K562 (cell line): ENCODE measurements around the gene WDR1. TPM values are rescaled to one million over a fixed set of nuclear protein-coding genes. Genes with fewer than 3 reads are reported as not detected.
A peak's percentile ranks its signal among the peaks of the same experiment; 100 is the strongest.

ENCODE experiments used
- ATAC-seq: fragments of 200-7000 bp; cut with Tn5 transposase; 3 replicates; pipeline ENCODE4 v1.9.1; 2020; ENCODE audit warnings: moderate library complexity
- BruUV-seq: library from RNA; stranded (reverse); fragments of 400-500 nt; replicated peaks from 2 replicates; lab custom pipeline; 2021; lab: Mats Ljungman, UMichigan
- CTCF ChIA-PET: fragments of 300-600 bp; formaldehyde crosslinking; extraction: SDS; loops from one replicate; lab custom pipeline; 2021; ENCODE audit warnings: low intra/inter-chr PET ratio; lab: Yijun Ruan, JAX
- POLR2A ChIA-PET: fragments of 300-600, 350-650 bp; sonication (Branson Sonifier 250); formaldehyde crosslinking; extraction: SDS; loops from one replicate; lab custom pipeline; 2021; ENCODE audit warnings: antibody characterized with exemption, inconsistent platforms; lab: Yijun Ruan, JAX
- DNase-seq, 4 experiments: peaks; one replicate each; pipeline versions ENCODE4 v3.0.0 to v3.0.0-alpha.2; 2011 to 2018; ENCODE audit warnings: low spot score in 3 of 4, mixed read lengths in 3 of 4; ENCODE audit errors: extremely low read depth in 1 of 4
- FAIRE-seq: peaks from 2 replicates; lab custom pipeline; 2011; peaks lifted over from hg19 to GRCh38; lab: Jason Lieb, UNC
- H2AFZ ChIP-seq: 2 replicates; pipeline ENCODE4 v1.6.0; 2011; ENCODE audit warnings: low read depth, low read length, control low read depth, inconsistent platforms
- H3K27ac ChIP-seq: fragments of 200-600 bp; 3 replicates; pipeline ENCODE4 v1.8.0; 2011; ENCODE audit warnings: low read depth, mild to moderate bottlenecking, control low read depth, inconsistent platforms, low read length, moderate library complexity, mixed read lengths; ENCODE audit errors: extremely low read depth
- H3K27me3 ChIP-seq, 2 experiments: fragments of 300-600 bp in 1 of 2; 2 replicates in 1 of 2; 3 replicates in 1 of 2; pipeline versions ENCODE4 v1.6.0 to v1.8.0; 2011; ENCODE audit warnings: inconsistent platforms in 2 of 2, low read length in 2 of 2, mild to moderate bottlenecking in 1 of 2, mixed read lengths in 1 of 2, moderate library complexity in 1 of 2; ENCODE audit not compliant: control insufficient read depth in 2 of 2, insufficient read depth in 2 of 2
- H3K36me3 ChIP-seq: fragments of 300-600 bp; 3 replicates; pipeline ENCODE4 v1.8.0; 2011; ENCODE audit warnings: mild to moderate bottlenecking, low read length, inconsistent platforms; ENCODE audit not compliant: control insufficient read depth, insufficient read depth
- H3K4me1 ChIP-seq, 2 experiments: fragments of 200-600 bp in 1 of 2; replicated peaks in 1 of 2; 2 replicates in 1 of 2; 3 replicates in 1 of 2; pipeline versions ENCODE4 v1.5.1 to v1.8.0; 2011; ENCODE audit warnings: inconsistent platforms in 2 of 2, low read length in 2 of 2, mild to moderate bottlenecking in 1 of 2, mixed read lengths in 1 of 2, moderate library complexity in 1 of 2; ENCODE audit not compliant: control insufficient read depth in 2 of 2, insufficient read depth in 2 of 2
- H3K4me2 ChIP-seq: 2 replicates; pipeline ENCODE4 v1.6.1; 2011; ENCODE audit warnings: low read length, control low read depth, inconsistent platforms, mixed read lengths; ENCODE audit not compliant: insufficient read depth
- H3K4me3 ChIP-seq: fragments of 200-600 bp; sonication (generic), shearing (Covaris generic); 2 replicates; pipeline ENCODE4 v1.5.1; 2016; ENCODE audit warnings: control low read depth, inconsistent platforms
- H3K79me2 ChIP-seq: fragments of 200-600 bp; 3 replicates; pipeline ENCODE4 v1.8.0; 2011; ENCODE audit warnings: low read length, inconsistent platforms; ENCODE audit not compliant: control insufficient read depth, insufficient read depth
- H3K9ac ChIP-seq, 2 experiments: 2 replicates each; pipeline versions ENCODE4 v1.6.0 to v1.6.1; 2011; ENCODE audit warnings: low read depth in 2 of 2, low read length in 2 of 2, control low read depth in 1 of 2, inconsistent platforms in 1 of 2, mild to moderate bottlenecking in 1 of 2, mixed read lengths in 1 of 2; ENCODE audit not compliant: insufficient read depth in 1 of 2
- H3K9me1 ChIP-seq: one replicate; pipeline ENCODE4 v1.6.0; 2011; ENCODE audit warnings: inconsistent platforms, mild to moderate bottlenecking, low read length, moderate library complexity; ENCODE audit not compliant: control insufficient read depth, insufficient read depth
- H3K9me3 ChIP-seq: replicated peaks from 2 replicates; pipeline ENCODE4 v1.5.1; 2011; ENCODE audit warnings: low read depth, low read length, inconsistent platforms; ENCODE audit not compliant: control insufficient read depth, insufficient read depth
- H4K20me1 ChIP-seq: replicated peaks from 2 replicates; pipeline ENCODE4 v1.6.1; 2011; ENCODE audit warnings: low read length, inconsistent platforms, mixed read lengths; ENCODE audit not compliant: control insufficient read depth, insufficient read depth
- ATF1 ChIP-seq, 2 experiments: fragments of 450-650 bp in 1 of 2; IDR thresholded peaks; 2 replicates each; pipeline ENCODE4 v1.6.1; 2016; ENCODE audit warnings: missing compliant biosample characterization in 1 of 2, missing genetic modification characterization in 1 of 2
- POLR2G ChIP-seq: fragments of 200-400 bp; formaldehyde crosslinking; IDR thresholded peaks from 2 replicates; pipeline ENCODE4 v1.6.1; 2017; ENCODE audit warnings: low read depth, mild to moderate bottlenecking, antibody characterized with exemption, low read length, moderate library complexity
- RBM22 ChIP-seq: fragments of 200-400 bp; formaldehyde crosslinking; IDR thresholded peaks from 2 replicates; pipeline ENCODE4 v1.6.1; 2018; ENCODE audit warnings: low read length, low read depth; ENCODE audit not compliant: poor library complexity, severe bottlenecking
- SMARCB1 ChIP-seq: IDR thresholded peaks from 2 replicates; pipeline ENCODE4 v1.6.1; 2011; ENCODE audit warnings: improper control_type of control experiment, low read depth; ENCODE audit not compliant: insufficient read length
- TAF15 ChIP-seq: fragments of 200-400 bp; formaldehyde crosslinking; IDR thresholded peaks from 2 replicates; pipeline ENCODE4 v1.6.1; 2017; ENCODE audit warnings: mild to moderate bottlenecking, low read depth, low read length, moderate library complexity
- TFE3 ChIP-seq: fragments of 450-650 bp; formaldehyde crosslinking; IDR thresholded peaks from 2 replicates; pipeline ENCODE4 v1.4.0; 2020; ENCODE audit warnings: mild to moderate bottlenecking, mixed read lengths
- WGBS: fragments of 100-300 bp; shearing (Covaris generic); methylation state at CpG from one replicate; pipeline ENCODE4 v1.1.6; 2016; ENCODE audit warnings: low coverage, mixed read lengths; ENCODE audit not compliant: insufficient coverage; ENCODE audit errors: missing lambda C conversion rate; 5-methylcytosine and 5-hydroxymethylcytosine counted together
- in situ Hi-C: fragments of 300-500 bp; cut with MboI; formaldehyde crosslinking; loops from 4 replicates; pipeline ENCODE4 v1.15.0; 2018; ENCODE audit warnings: inconsistent platforms, mixed read lengths
- intact Hi-C: fragments of 100-400 bp; cut with micrococcal nuclease; formaldehyde crosslinking; loops from 2 replicates; pipeline ENCODE4 v1.14.2; 2022
- polyA plus RNA-seq, 8 experiments: library from polyadenylated mRNA; depleted of rRNA in 4 of 8; stranded (reverse) in 5 of 8; unstranded in 3 of 8; fragments of >200 nt; fragmentation: Nextera tagmentation in 2 of 8; fragmentation: Illumina TruSeq in 1 of 8; extraction: Ambion mirVana in 2 of 8; extraction: Trizol in 1 of 8; gene quantifications; 2 replicates each; pipeline versions ENCODE4 v1.2.1 to v1.2.3, GENCODE V29; 2011 to 2014; ENCODE audit warnings: inconsistent platforms in 1 of 8, missing spikeins in 1 of 8
- total RNA-seq, 7 experiments: library from RNA; depleted of rRNA in 6 of 7; stranded (reverse); fragments of >200 nt in 6 of 7; fragmentation: Illumina TruSeq in 2 of 7; extraction: Trizol in 2 of 7; gene quantifications; 2 replicates each; pipeline versions ENCODE4 v1.2.1 to v1.2.3, GENCODE V29; 2011 to 2021; ENCODE audit warnings: low replicate concordance in 1 of 7

Gene WDR1
- total and polyA plus RNA-seq, 9 of the 15 experiments (the other 6 are each of a cell fraction or from before 2014, with no cell fraction given): 16.1 to 213 (median 125) TPM

- no peaks in the 10 kb centered on the region; a peak in 1 of 5 replicates for H3K27me3 ChIP-seq
- POLR2A ChIA-PET: interaction anchor here (0.7 to 1.8 kb wide), 4 partner anchors 12 to 40 kb away, joined by 3 to 4 read pairs (median 4); no protein-coding TSS in a partner anchor
- in situ Hi-C loops: no loop called here
- H3K79me2 ChIP-seq: no peaks in the 10 kb centered on the region
- BruUV-seq: no TSS peak
- no peak overlapping the region for H2AFZ ChIP-seq
- H3K9me3 ChIP-seq: no peaks in the 10 kb centered on the region
- peak; percentile 45 for TF ChIP-seq POLR2G
- TF ChIP-seq SMARCB1: no peak
- no peak for TF ChIP-seq ATF1 (CRISPR knock-in tag; IDR thresholded peaks at IDR 0.05)
- no peak for TF ChIP-seq ATF1 (tag; IDR thresholded peaks at IDR 0.05)
- no peak for TF ChIP-seq TFE3
- TF ChIP-seq RBM22: peak; percentile 88
- TF ChIP-seq TAF15: no peak
- peaks cover 0 to 7% of the 10 kb centered on the region in 2 experiments; a peak in 2 of 5 replicates for H3K4me1 ChIP-seq
- no peak overlapping the region for H3K4me3 ChIP-seq
- peaks cover 4% of the 10 kb centered on the region for H3K9me1 ChIP-seq
- H3K9ac ChIP-seq: no peak overlapping the region; a peak in 1 of 4 replicates
- CTCF ChIA-PET: no interaction called here
- no peaks in the 10 kb centered on the region; the same call in none of the 2 replicates for H4K20me1 ChIP-seq
- FAIRE-seq (no peak), DNase-seq (peak in 2 of 4 experiments; percentile 14 to 26), ATAC-seq (no peak)
- intact Hi-C loops: no loop called here
- H3K27ac ChIP-seq: no peak overlapping the region
- no peak overlapping the region for H3K4me2 ChIP-seq
- 93% methylated on average over 29 of the region's 38 CpGs for WGBS
- H3K36me3 ChIP-seq: peaks cover 93% of the 10 kb centered on the region; the same call in 2 of the 3 replicates
These were observed 38.9 kb downstream of the WDR1 start for GRCh38 chr4:10077483-10078335.
